ENCODE results near the gene MYB.
"Not testable (repeated sequence)": the region's sequence is repeated elsewhere in the genome, so short reads cannot be mapped to it uniquely, and the experiment has no call there.

Gene MYB

DNA sequence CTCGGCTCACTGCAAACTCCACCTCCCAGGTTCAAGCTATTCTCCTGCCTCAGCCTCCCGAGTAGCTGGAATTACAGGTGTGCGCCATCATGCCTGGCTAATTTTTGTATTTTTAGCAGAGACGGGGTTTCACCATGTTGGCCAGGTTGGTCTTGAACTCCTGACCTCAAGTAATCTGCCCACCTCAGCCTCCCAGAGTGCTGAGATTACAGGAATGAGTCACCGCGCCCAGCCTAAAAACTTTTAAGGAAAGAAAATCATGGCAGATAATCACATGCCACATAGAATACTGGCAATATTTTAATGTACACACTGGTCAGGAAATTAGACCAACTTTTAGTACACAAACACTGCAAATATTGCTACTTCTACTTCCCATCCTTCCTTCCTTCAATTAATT is 16.7 kb upstream of the MYB start:
- not testable (repeated sequence) for DNase-seq (ENCODE audit: low spot score)

DNA sequence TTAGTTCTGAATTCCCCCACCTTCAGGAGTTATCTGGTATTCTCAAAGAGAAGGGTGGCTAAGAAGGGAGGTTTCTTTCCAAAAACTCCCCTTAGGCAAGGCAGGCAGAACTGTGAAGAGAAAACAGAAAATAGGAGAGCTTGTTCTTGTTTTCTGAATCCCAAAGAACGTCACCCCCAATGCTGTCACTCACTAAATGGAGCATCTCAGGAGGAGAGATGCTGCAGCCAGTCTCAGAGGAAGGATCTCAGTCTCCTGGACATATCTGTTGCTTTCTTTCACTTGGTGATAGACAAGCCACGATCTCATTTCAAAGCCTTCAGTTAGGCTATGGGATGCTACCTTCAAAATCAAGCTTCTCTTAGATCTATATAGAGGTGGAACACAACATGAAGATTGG is 16.1 kb upstream of the MYB start:
- no peak for DNase-seq (ENCODE audit: low spot score)

DNA sequence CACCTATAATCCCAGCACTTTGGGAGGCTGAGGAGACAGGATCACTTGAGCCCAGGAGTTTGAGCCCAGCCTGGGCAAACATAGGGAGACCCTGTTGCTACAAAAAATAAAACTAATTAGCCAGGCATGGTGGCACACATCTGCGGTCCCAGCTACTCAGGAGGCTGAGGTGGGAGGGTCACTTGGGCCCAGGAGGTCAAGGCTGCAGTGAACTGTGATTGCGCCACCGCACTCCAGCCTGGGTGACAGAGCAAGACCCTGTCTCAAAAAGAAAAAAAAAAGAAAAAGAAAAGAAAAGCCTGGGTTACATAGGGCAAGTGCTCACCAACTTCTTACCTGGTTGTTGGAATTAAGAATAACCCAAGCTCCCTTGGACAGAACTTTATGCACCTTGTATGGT is 14.6 kb upstream of the MYB start:
- no peak for DNase-seq (ENCODE audit: low spot score)

- DNase-seq (ENCODE audit: low spot score) = no peak
These were observed 13.5 kb upstream of the MYB start for GRCh38 chr6:135167617-135168016.

GRCh38 chr6:135168766-135169165 is 12.3 kb upstream of the MYB start:
- no peak for DNase-seq (ENCODE audit: low spot score)

DNA sequence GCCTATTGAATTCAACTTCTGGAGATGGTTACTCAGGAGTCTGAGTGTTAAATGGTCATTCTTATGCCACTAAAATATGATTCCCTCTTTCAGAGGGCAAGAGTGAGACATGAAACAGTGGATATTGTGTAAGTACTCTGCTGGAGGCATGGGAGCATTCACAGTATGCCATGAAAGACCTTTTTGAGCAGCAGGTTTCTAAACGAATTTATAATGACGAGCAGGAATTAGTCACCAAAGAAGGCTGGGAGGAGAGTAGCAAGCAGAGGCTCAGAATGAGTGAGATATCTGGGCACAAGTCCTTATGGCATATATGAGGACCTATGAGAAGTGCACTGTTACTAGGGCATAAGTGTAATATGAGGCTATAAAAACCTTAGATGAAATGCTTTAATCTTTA is 10.9 kb upstream of the MYB start:
- DNase-seq (ENCODE audit: low spot score) = no peak

DNA sequence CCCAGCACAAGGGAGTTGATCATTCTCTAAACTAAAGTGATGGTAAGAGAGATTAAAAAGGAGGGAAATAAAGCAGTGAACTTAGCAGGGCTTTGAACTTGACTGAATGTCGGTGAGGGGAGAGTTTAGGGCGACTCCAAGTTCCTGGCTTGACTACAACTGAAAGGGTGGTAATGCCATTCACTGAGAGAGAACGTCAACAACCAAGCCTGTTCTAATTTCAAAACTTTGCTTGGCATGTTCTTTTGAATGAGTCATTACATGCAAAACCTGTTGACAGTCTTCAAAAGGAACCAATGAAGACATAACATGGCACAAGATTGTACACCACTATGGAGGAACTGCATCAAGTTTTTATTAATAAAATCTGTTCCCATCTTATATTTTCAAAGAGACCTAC is 10.3 kb upstream of the MYB start:
- no peak for DNase-seq (ENCODE audit: low spot score)

- DNase-seq (ENCODE audit: low spot score) = no peak
These were observed 7.7 kb upstream of the MYB start for GRCh38 chr6:135173242-135173988.

GRCh38 chr6:135173989-135174484 is 7.1 kb upstream of the MYB start:
- DNase-seq (ENCODE audit: low spot score) = no peak

DNA sequence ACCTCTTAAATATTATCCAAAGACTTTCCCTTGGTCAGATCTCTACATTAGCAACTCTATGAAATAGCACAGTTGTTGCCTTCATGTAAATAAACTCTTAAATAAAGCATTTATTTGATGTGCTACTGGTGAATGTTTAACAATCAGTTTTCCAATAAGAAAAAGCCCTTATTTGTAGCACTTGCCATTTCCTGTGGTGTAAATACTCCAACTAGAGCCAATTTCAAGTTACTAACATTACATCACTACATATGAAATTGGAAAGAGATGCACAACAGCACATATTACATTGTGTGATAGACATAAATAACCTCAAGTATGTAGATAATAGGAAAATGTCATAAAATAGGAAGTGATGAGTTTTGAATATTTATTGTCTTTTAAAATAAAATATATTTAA is 5.0 kb upstream of the MYB start:
- no peak for DNase-seq (ENCODE audit: low spot score)

- peak; percentile 30 for DNase-seq (ENCODE audit: low spot score)
These were observed 4.6 kb upstream of the MYB start for GRCh38 chr6:135176464-135176863.

- no peak for DNase-seq (ENCODE audit: low spot score)
These were observed 1.7 kb upstream of the MYB start for GRCh38 chr6:135179372-135179771.

DNA sequence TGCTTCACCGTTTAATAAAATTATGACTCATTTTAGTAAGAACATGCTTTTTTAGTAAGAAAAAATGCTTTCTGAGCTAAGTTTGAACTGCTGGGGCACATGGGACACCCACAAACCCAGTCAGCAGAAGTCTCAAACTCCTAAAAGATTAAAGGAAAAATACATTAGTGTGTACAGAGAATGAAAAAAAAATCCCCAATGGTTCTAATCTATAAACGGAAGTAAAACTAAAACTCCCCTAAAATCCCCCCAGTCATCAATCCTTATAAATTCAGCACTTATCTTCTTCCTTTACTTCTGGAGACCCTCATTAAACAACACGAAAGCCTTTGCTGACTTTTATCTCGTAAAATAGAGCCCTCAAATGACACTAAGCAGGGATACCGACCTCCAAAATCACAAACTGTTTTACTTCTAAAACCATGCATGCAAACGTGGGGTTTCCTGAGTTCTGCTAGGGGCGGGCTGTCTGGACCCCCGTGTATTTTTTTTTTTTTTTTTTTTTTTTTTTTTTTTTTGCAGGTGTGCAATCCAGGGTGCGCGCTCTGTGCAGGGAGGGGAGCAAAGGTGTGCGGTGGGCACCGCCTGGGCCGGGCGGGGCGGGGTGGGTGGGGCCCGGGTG is 1.1 kb upstream of the MYB start:
- no peak for DNase-seq (ENCODE audit: low spot score)

DNA sequence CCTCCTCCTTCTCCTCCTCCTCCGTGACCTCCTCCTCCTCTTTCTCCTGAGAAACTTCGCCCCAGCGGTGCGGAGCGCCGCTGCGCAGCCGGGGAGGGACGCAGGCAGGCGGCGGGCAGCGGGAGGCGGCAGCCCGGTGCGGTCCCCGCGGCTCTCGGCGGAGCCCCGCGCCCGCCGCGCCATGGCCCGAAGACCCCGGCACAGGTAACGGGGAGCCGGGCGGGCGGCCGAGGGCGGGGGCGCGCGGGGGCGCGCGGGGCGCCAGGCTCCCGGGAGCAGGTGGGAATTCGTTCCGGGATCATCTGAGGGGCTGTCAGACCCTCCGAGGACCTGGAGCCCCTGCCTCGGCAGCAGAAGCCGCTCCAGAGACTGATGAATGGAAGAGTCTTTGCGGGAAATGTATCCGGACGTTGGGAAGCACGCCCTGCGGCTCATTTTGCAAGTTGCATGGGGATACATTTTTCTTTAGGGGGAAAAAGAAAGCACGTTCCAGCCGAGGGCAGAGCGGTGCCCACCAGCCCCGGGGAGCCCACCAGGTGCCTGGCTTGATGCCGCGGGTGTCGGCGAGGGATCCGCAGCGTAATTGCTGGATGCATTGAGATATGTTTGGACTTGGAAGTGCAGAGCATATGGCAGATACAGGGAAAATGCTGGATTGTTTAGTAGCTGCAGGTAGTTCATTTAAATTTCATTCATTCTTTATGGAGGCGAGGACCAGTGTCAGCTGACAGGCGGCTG is 394 bp downstream of the MYB start:
- DNase-seq (ENCODE audit: low spot score) = peak; percentile 17

DNA sequence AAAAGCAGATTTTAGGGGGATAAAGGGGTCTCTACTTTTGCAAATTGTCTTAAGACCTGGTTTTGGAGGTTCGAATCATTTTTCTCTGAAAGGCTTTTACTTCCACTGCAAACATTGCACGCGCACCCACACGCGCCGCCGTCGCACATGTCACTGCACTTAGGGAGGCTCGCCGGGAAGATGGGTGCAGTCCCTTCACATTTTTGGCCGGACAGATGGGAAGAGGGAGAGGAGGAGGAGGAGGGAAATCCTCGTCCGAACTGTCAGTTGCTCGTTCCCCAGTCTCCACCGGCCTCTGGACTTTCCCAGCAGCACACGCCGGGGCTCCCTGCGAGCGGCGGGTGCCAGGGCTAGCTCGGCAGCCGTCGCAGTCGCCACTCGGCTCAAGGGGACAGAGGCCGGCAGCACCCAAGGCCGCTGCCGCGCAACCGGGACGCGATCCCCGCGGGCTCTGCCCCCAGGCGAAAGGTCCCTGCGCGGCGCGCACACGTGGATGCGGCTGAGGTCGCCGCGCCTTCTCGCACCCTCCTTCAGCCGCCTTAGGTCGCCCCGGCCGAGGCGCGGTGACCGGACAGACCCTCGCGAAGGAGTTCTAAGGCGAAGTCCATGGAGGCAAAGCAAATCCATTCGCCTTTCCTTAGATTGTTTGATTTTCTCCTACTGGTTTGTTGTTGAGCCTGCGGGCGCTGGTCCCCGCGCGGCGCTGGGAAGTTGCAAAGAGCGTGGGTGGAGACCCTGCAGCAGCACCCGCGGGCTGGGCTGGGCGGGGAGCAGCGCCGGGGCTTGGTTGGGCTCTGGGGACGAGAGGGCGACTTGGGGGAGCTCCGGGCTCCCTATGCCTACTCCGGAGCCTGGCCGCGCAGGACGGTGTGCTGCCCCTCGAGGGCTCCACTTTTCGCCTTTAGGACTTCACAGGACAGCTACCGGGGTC is 1.2 kb downstream of the MYB start:
- peak; percentile 47 for DNase-seq (ENCODE audit: low spot score)

DNA sequence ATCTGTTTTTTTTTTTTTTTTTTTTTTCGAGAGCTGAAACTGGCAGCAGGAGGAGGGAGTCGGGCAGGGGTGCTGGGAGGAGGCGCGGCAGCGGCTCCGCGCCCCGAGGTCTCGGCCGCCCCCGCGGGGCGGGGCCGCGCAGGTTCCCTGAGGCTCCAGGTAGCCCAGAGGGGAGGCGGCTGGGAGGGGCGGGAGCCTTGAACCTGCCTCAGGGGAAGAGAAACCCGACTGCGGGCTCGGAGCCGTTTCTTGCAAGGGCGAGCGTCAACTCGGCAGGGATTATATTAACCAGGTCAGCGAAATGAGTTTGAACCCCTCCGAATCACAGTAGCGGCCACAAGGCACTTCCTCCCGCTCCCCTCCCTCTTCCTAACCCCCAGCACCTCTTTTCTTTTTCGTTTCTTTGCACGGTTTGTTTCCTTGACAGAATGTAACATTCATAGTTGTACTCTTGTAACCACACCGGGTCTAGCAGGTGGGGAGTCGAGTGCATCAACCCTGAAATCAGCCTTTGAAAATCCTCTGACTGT is 2.0 kb downstream of the MYB start:
- peak; percentile 78 for DNase-seq (ENCODE audit: low spot score)

- peak; percentile 63 for DNase-seq (ENCODE audit: low spot score)
These were observed 2.7 kb downstream of the MYB start for GRCh38 chr6:135183532-135184440.

- DNase-seq (ENCODE audit: low spot score) = no peak
These were observed 4.4 kb downstream of the MYB start for GRCh38 chr6:135185483-135185882.

DNA sequence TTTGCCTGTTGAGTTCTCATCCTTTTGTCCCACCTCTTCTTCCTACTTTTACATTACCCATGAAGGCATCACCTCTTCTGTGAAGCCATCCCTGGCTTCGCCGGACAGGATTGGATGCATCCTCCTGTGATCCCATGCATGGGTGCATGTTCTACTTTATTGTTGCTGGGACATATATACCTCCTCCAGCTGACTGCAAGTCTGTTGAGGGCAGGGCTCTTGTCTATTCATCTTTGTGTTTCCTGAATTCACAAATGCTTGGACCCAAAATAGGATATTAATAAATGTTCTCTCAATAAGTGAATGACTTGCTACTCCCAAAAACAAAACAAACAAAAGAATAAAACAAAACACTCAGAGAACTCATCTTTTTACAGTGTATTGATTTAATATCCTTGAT is 5.1 kb downstream of the MYB start:
- no peak for DNase-seq (ENCODE audit: low spot score)

GRCh38 chr6:135187372-135187771 is 6.3 kb downstream of the MYB start:
- DNase-seq (ENCODE audit: low spot score) = no peak

DNA sequence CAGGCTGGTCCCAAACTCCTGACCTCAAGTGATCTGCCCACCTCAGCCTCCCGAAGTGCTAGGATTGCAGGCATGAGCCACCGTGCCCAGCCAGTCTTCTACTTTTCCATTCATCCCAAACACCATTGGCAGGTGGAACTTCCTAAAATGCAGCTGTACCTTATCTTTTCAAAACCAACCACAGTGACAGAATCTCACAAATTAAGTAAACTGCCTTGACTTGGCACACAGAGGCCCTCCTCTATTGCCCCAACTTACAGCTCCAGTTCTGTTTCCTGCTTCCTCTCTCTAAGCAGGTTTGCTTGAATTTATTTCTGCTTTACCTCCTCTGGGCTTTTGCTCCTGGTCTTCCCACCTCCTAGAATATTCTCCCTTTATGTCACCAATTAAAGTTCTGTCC is 7.6 kb downstream of the MYB start:
- no peak for DNase-seq (ENCODE audit: low spot score)
